Esophagus muscularis mucosa (tissue), 4 donors: ENCODE data around the gene IGFBP6. TPM values are rescaled to one million over a fixed set of nuclear protein-coding genes. Genes with fewer than 3 reads are reported as not detected.
A peak's percentile ranks its signal among the peaks of the same experiment; 100 is the strongest.

Experiments
- DNase-seq: peaks from one replicate; pipeline ENCODE4 v3.0.0-alpha.2; 2017; ENCODE audit errors: extremely low spot score
- H3K27ac ChIP-seq, 4 donors: fragments of 200-600 bp; sonication (generic); replicated peaks in 1 of 4; 1 replicate in 3 of 4; 2 replicates in 1 of 4; pipeline ENCODE4 v1.5.1; 2016 to 2019; ENCODE audit warnings: mild to moderate bottlenecking in 1 of 4
- H3K27me3 ChIP-seq, 4 donors: fragments of 200-600 bp; sonication (generic); one replicate each; pipeline versions ENCODE4 v1.5.1 to v1.6.0; 2016 to 2019
- H3K36me3 ChIP-seq, 4 donors: fragments of 200-600 bp; sonication (generic); one replicate each; pipeline ENCODE4 v1.5.1; 2016 to 2019
- H3K4me1 ChIP-seq, 4 donors: fragments of 200-600 bp; sonication (generic); one replicate each; pipeline ENCODE4 v1.5.1; 2016 to 2019
- H3K4me3 ChIP-seq, 4 donors: fragments of 200-600 bp; sonication (generic); 1 replicate in 2 of 4; 2 replicates in 2 of 4; pipeline ENCODE4 v1.5.1; 2016 to 2019; ENCODE audit warnings: mild to moderate bottlenecking in 4 of 4, moderate library complexity in 1 of 4
- H3K9me3 ChIP-seq, 4 donors: fragments of 200-600 bp; sonication (generic); 1 replicate in 3 of 4; 2 replicates in 1 of 4; pipeline ENCODE4 v1.5.1; 2016 to 2019
- CTCF ChIP-seq, 3 experiments: fragments of 200-600 bp in 2 of 3; fragments of 450-650 bp in 1 of 3; sonication (generic) in 2 of 3; IDR thresholded peaks; one replicate each; pipeline ENCODE4 v1.5.1; 2017 to 2019; ENCODE audit warnings: antibody characterized with exemption in 3 of 3, mild to moderate bottlenecking in 2 of 3, moderate library complexity in 1 of 3
- EP300 ChIP-seq: sonication (generic); formaldehyde crosslinking; IDR thresholded peaks from one replicate; pipeline ENCODE4 v1.6.1; 2017; ENCODE audit warnings: antibody characterized with exemption
- POLR2A ChIP-seq: fragments of 450-650 bp; IDR thresholded peaks from one replicate; pipeline ENCODE4 v1.6.1; 2017; ENCODE audit warnings: antibody characterized with exemption, moderate library complexity, mild to moderate bottlenecking, low read depth
- POLR2AphosphoS5 ChIP-seq, 2 donors: sonication (generic); formaldehyde crosslinking; IDR thresholded peaks; one replicate each; pipeline ENCODE4 v1.6.1; 2017; ENCODE audit warnings: antibody characterized with exemption in 2 of 2
- WGBS: methylation state at CpG from one replicate; pipeline ENCODE4 v1.1.5; 2018; 5-methylcytosine and 5-hydroxymethylcytosine counted together
- intact Hi-C: fragments of 100-400 bp; cut with DNase I; formaldehyde crosslinking; loops from one replicate; pipeline ENCODE4 v1.15.1; 2023
- small RNA-seq, 3 donors: library from RNA; depleted of rRNA; stranded (forward); fragments of <200 nt; gene quantifications; one replicate each; pipeline ENCODE3, GENCODE V24; 2016
- total RNA-seq, 4 donors: library from RNA; depleted of rRNA; stranded (reverse); fragments of >200 nt; gene quantifications; one replicate each; pipeline versions ENCODE4 v1.1.0 to v1.2.1, GENCODE V29; 2016

IGFBP6 gene
- total RNA-seq, 4 donors from 2014 or later, result 626 to 1,141 (median 795) TPM

GRCh38 chr12:53145383-53146260, 48.2 kb downstream of the IGFBP6 start:
- Histone ChIP-seq H3K4me3 (no peak overlapping the region), H3K27me3 (no peaks in the 10 kb centered on the region), H3K4me1 (peaks cover 0 to 11% (median 0%) of the 10 kb centered on the region in 4 donors), H3K9me3 (no peaks in the 10 kb centered on the region), H3K27ac (no peak overlapping the region), H3K36me3 (no peaks in the 10 kb centered on the region)
- TF ChIP-seq EP300 (no peak), POLR2A (no peak), CTCF (IDR thresholded peaks at IDR 0.05) (no peak), POLR2AphosphoS5 (IDR thresholded peaks at IDR 0.05) (no peak)
- peak; percentile 21 for DNase-seq
- WGBS, result 97% methylated on average over 5 of the region's 5 CpGs
- intact Hi-C loops, result no loop called here

GRCh38 chr12:53147181-53147580, 49.7 kb downstream of the IGFBP6 start:
- peaks cover 0 to 11% (median 0%) of the 10 kb centered on the region in 4 donors for H3K4me1 ChIP-seq
- no peak for DNase-seq
- no peaks in the 10 kb centered on the region for H3K27me3 ChIP-seq
- TF ChIP-seq POLR2AphosphoS5 (IDR thresholded peaks at IDR 0.05) (no peak), POLR2A (no peak), CTCF (IDR thresholded peaks at IDR 0.05) (no peak), EP300 (no peak)
- intact Hi-C loops, result no loop called here
- H3K27ac ChIP-seq, result no peak overlapping the region
- 87% methylated on average over 5 of the region's 5 CpGs for WGBS
- H3K9me3 ChIP-seq, result no peaks in the 10 kb centered on the region
- no peaks in the 10 kb centered on the region for H3K36me3 ChIP-seq
- H3K4me3 ChIP-seq, result no peak overlapping the region

GRCh38 chr12:53147653-53148052, 50.2 kb downstream of the IGFBP6 start:
- Histone ChIP-seq H3K4me3 (no peak overlapping the region), H3K27ac (no peak overlapping the region), H3K9me3 (no peaks in the 10 kb centered on the region), H3K36me3 (no peaks in the 10 kb centered on the region), H3K27me3 (no peaks in the 10 kb centered on the region), H3K4me1 (peaks cover 0 to 11% (median 0%) of the 10 kb centered on the region in 4 donors)
- intact Hi-C loops, result no loop called here
- DNase-seq, result no peak
- 90% methylated on average over 15 of the region's 15 CpGs for WGBS
- TF ChIP-seq EP300, result no peak
- no peak for TF ChIP-seq CTCF (IDR thresholded peaks at IDR 0.05)

- Histone ChIP-seq H3K4me3 (no peak overlapping the region), H3K9me3 (no peaks in the 10 kb centered on the region), H3K27ac (no peak overlapping the region), H3K4me1 (peaks cover 0 to 25% (median 12%) of the 10 kb centered on the region in 4 donors), H3K36me3 (no peaks in the 10 kb centered on the region), H3K27me3 (no peaks in the 10 kb centered on the region)
- TF ChIP-seq CTCF (IDR thresholded peaks at IDR 0.05) (no peak), POLR2A (no peak), EP300 (no peak), POLR2AphosphoS5 (IDR thresholded peaks at IDR 0.05) (no peak)
- intact Hi-C loops, result loop anchor here (5.0 to 10.0 kb wide), 2 partner anchors 34 to 76 kb away; partner anchors contain the start of gene SPRYD3
- 90% methylated on average over 6 of the region's 6 CpGs for WGBS
- DNase-seq, result no peak
Measured at GRCh38 chr12:53151039-53151438, 53.6 kb downstream of the IGFBP6 start.

Small RNAs within 50 kb of the gene (small RNA-seq; reads per million reads assigned to genes)
- 0 reads per million in 3 donors for gene HIGD1AP1
- 0 reads per million in 3 donors for gene MIR6757
- gene RNU6-333P, result 0 reads per million in 3 donors

Other genes with a start within 250 kb of the IGFBP6 start
- gene KRT78, start 248.7 kb upstream of the IGFBP6 start, total RNA-seq, result 1 to 10 TPM in 1 of 4 donors, under 1 TPM in 2, not detected in 1; 0.33 to 2.1 (median 0.75) TPM
- gene KRT8, start 192.6 kb upstream of the IGFBP6 start, total RNA-seq, result 100 to 1,000 TPM; 136 to 508 (median 387) TPM
- 10 to 100 TPM; 19.7 to 42.5 (median 23.6) TPM for gene KRT18, start 148.5 kb upstream of the IGFBP6 start, total RNA-seq
- gene EIF4B, start 91.2 kb upstream of the IGFBP6 start, total RNA-seq, result 100 to 1,000 TPM; 400 to 648 (median 576) TPM
- gene TNS2, start 47.6 kb upstream of the IGFBP6 start, total RNA-seq, result 100 to 1,000 TPM; 173 to 226 (median 202) TPM
- gene SPRYD3, start 18.3 kb upstream of the IGFBP6 start, total RNA-seq, result 100 to 1,000 TPM in 2 of 4 donors, 10 to 100 TPM in 2; 79.7 to 125 (median 99.1) TPM
- not detected for gene SOAT2, start 5.8 kb downstream of the IGFBP6 start, total RNA-seq
- 10 to 100 TPM; 12.4 to 19.6 (median 15.3) TPM for gene ZNF740, start 83.1 kb downstream of the IGFBP6 start, total RNA-seq
- 10 to 100 TPM; 10.8 to 27.8 (median 15.0) TPM for gene CSAD, start 83.3 kb downstream of the IGFBP6 start, total RNA-seq
- 1 to 10 TPM; 1.1 to 1.8 (median 1.4) TPM for gene ITGB7, start 109.6 kb downstream of the IGFBP6 start, total RNA-seq
- 10 to 100 TPM; 10.3 to 26.1 (median 22.9) TPM for gene RARG, start 134.5 kb downstream of the IGFBP6 start, total RNA-seq
- 1 to 10 TPM in 1 of 4 donors, under 1 TPM in 3; under 0.01 to 2.0 (median 0.24) TPM for gene ESPL1, start 170.6 kb downstream of the IGFBP6 start, total RNA-seq
- 100 to 1,000 TPM; 446 to 812 (median 631) TPM for gene PFDN5, start 197.9 kb downstream of the IGFBP6 start, total RNA-seq
- gene MYG1, start 202.0 kb downstream of the IGFBP6 start, total RNA-seq, result 10 to 100 TPM; 41.6 to 63.0 (median 46.2) TPM
- 10 to 100 TPM; 35.1 to 46.2 (median 38.3) TPM for gene AAAS, start 223.9 kb downstream of the IGFBP6 start, total RNA-seq
- not detected for gene SP7, start 238.7 kb downstream of the IGFBP6 start, total RNA-seq